Measurements from ENCODE around the gene THBS1.

THBS1 gene

DNA sequence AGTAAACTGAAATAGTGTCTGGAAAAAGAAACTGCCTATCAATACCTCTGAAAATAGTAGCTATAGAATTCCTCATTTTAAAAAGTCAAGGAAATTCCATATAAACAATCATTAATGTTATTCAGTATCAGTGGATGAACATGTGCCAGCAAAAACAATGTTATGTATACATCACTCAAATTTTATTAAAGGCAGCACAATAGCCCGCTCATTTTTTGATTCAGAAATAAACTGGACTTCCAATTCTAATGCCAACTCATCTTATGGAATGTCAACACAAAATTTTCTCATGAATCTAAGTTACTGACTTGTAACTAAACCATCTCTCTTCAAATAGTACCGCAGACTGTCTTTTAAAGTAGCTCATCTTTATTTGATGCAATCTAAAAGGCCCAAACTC is 19.0 kb downstream of the THBS1 start (continued):
- TF ChIP-seq, protein P1, sequence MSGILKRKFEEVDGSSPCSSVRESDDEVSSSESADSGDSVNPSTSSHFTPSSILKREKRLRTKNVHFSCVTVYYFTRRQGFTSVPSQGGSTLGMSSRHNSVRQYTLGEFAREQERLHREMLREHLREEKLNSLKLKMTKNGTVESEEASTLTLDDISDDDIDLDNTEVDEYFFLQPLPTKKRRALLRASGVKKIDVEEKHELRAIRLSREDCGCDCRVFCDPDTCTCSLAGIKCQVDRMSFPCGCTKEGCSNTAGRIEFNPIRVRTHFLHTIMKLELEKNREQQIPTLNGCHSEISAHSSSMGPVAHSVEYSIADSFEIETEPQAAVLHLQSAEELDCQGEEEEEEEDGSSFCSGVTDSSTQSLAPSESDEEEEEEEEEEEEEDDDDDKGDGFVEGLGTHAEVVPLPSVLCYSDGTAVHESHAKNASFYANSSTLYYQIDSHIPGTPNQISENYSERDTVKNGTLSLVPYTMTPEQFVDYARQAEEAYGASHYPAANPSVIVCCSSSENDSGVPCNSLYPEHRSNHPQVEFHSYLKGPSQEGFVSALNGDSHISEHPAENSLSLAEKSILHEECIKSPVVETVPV (CRISPR knock-in tag; IDR thresholded peaks at IDR 0.05) = no peak

DNA sequence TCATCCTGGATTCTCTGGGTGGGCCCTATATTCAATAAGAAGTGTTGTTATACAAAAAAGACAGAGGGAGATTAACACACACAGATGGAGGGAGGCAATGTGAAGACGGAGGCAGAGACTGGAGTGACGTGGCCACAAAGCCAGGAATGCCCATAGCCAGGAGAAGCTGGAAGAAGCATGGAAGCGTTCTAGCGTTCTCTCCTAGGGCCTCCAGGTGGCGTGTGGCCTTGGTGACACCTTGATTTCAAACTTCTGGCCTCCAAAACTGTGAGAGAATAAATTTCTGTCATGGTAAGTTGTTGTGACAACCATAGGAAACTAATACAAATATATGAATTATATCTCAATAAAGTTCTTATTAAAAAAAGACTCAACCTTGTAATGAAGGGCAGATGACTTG is 21.3 kb downstream of the THBS1 start:
- no peak for ATAC-seq
- no peak for TF ChIP-seq OSR1 (CRISPR knock-in tag; IDR thresholded peaks at IDR 0.05)
- no peak for TF ChIP-seq ZFP30 (CRISPR knock-in tag; IDR thresholded peaks at IDR 0.05)
- no peak for TF ChIP-seq GLIS3 (CRISPR knock-in tag; IDR thresholded peaks at IDR 0.05)
- no peak for TF ChIP-seq PPARA (CRISPR knock-in tag; IDR thresholded peaks at IDR 0.05; ENCODE audit: borderline replicate concordance)
- no peak for TF ChIP-seq RARB (CRISPR knock-in tag; IDR thresholded peaks at IDR 0.05)
- no peak for TF ChIP-seq TCF4 (CRISPR knock-in tag; IDR thresholded peaks at IDR 0.05; ENCODE audit: borderline replicate concordance)
- TF ChIP-seq, protein P2, sequence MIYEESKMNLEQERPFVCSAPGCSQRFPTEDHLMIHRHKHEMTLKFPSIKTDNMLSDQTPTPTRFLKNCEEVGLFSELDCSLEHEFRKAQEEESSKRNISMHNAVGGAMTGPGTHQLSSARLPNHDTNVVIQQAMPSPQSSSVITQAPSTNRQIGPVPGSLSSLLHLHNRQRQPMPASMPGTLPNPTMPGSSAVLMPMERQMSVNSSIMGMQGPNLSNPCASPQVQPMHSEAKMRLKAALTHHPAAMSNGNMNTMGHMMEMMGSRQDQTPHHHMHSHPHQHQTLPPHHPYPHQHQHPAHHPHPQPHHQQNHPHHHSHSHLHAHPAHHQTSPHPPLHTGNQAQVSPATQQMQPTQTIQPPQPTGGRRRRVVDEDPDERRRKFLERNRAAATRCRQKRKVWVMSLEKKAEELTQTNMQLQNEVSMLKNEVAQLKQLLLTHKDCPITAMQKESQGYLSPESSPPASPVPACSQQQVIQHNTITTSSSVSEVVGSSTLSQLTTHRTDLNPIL (CRISPR knock-in tag; IDR thresholded peaks at IDR 0.05; ENCODE audit: low read depth) = no peak

DNA sequence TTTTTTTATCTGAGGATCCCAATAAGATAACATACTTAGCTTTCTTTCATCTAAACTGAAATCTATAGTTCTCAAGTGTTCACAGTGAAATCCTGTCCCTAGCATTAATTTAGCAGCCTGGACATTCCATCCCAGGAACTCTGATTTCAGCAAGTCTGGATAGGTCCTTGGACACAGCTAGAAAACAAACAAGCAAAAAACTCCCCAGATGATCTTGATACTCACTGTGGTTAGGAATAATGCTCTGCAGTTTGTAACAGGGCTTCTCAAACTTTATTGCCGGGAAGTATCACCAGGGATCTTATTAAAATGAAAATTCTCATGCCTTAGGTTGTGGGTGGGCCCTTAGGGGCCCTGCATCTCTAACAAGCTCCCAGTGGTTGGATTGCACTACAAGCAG is 24.3 kb downstream of the THBS1 start:
- TF ChIP-seq, protein P3, sequence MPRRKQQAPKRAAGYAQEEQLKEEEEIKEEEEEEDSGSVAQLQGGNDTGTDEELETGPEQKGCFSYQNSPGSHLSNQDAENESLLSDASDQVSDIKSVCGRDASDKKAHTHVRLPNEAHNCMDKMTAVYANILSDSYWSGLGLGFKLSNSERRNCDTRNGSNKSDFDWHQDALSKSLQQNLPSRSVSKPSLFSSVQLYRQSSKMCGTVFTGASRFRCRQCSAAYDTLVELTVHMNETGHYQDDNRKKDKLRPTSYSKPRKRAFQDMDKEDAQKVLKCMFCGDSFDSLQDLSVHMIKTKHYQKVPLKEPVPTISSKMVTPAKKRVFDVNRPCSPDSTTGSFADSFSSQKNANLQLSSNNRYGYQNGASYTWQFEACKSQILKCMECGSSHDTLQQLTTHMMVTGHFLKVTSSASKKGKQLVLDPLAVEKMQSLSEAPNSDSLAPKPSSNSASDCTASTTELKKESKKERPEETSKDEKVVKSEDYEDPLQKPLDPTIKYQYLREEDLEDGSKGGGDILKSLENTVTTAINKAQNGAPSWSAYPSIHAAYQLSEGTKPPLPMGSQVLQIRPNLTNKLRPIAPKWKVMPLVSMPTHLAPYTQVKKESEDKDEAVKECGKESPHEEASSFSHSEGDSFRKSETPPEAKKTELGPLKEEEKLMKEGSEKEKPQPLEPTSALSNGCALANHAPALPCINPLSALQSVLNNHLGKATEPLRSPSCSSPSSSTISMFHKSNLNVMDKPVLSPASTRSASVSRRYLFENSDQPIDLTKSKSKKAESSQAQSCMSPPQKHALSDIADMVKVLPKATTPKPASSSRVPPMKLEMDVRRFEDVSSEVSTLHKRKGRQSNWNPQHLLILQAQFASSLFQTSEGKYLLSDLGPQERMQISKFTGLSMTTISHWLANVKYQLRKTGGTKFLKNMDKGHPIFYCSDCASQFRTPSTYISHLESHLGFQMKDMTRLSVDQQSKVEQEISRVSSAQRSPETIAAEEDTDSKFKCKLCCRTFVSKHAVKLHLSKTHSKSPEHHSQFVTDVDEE (CRISPR knock-in tag; IDR thresholded peaks at IDR 0.05) = no peak
- TF ChIP-seq PPARA (CRISPR knock-in tag; IDR thresholded peaks at IDR 0.05; ENCODE audit: borderline replicate concordance) (no peak), SNAI2 (CRISPR knock-in tag; IDR thresholded peaks at IDR 0.05) (no peak), ZNF8 (CRISPR knock-in tag; IDR thresholded peaks at IDR 0.05) (no peak), RARB (CRISPR knock-in tag; IDR thresholded peaks at IDR 0.05) (no peak), OSR1 (CRISPR knock-in tag; IDR thresholded peaks at IDR 0.05) (no peak), TOX (CRISPR knock-in tag; IDR thresholded peaks at IDR 0.05; ENCODE audit: borderline replicate concordance) (no peak), ZNF565 (CRISPR knock-in tag; conservative IDR thresholded peaks at IDR 0.05; ENCODE audit: low read depth) (no peak), GLIS3 (CRISPR knock-in tag; IDR thresholded peaks at IDR 0.05) (no peak), BACH2 (CRISPR knock-in tag; IDR thresholded peaks at IDR 0.05; ENCODE audit: borderline replicate concordance) (no peak), ZFP30 (CRISPR knock-in tag; IDR thresholded peaks at IDR 0.05) (no peak), CSDC2 (CRISPR knock-in tag; IDR thresholded peaks at IDR 0.05) (no peak), ESRRG (CRISPR knock-in tag; IDR thresholded peaks at IDR 0.05) (no peak), ARNTL (CRISPR knock-in tag; IDR thresholded peaks at IDR 0.05; ENCODE audit: borderline replicate concordance, low read depth) (no peak), TCF4 (CRISPR knock-in tag; IDR thresholded peaks at IDR 0.05; ENCODE audit: borderline replicate concordance) (no peak)
- TF ChIP-seq, protein P2 (CRISPR knock-in tag; IDR thresholded peaks at IDR 0.05; ENCODE audit: low read depth) = no peak
- TF ChIP-seq, protein P4, sequence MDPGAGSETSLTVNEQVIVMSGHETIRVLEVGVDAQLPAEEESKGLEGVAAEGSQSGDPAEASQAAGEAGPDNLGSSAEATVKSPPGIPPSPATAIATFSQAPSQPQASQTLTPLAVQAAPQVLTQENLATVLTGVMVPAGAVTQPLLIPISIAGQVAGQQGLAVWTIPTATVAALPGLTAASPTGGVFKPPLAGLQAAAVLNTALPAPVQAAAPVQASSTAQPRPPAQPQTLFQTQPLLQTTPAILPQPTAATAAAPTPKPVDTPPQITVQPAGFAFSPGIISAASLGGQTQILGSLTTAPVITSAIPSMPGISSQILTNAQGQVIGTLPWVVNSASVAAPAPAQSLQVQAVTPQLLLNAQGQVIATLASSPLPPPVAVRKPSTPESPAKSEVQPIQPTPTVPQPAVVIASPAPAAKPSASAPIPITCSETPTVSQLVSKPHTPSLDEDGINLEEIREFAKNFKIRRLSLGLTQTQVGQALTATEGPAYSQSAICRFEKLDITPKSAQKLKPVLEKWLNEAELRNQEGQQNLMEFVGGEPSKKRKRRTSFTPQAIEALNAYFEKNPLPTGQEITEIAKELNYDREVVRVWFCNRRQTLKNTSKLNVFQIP (CRISPR knock-in tag; IDR thresholded peaks at IDR 0.05; ENCODE audit: borderline replicate concordance, low read depth) = no peak
- TF ChIP-seq, protein P5, sequence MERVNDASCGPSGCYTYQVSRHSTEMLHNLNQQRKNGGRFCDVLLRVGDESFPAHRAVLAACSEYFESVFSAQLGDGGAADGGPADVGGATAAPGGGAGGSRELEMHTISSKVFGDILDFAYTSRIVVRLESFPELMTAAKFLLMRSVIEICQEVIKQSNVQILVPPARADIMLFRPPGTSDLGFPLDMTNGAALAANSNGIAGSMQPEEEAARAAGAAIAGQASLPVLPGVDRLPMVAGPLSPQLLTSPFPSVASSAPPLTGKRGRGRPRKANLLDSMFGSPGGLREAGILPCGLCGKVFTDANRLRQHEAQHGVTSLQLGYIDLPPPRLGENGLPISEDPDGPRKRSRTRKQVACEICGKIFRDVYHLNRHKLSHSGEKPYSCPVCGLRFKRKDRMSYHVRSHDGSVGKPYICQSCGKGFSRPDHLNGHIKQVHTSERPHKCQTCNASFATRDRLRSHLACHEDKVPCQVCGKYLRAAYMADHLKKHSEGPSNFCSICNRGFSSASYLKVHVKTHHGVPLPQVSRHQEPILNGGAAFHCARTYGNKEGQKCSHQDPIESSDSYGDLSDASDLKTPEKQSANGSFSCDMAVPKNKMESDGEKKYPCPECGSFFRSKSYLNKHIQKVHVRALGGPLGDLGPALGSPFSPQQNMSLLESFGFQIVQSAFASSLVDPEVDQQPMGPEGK (CRISPR knock-in tag; IDR thresholded peaks at IDR 0.05; ENCODE audit: borderline replicate concordance) = no peak
- no peak for ATAC-seq

All from SK-N-SH treated with all-trans-retinoic acid at 6 μM for 48 hours (cell line).